H1 (cell line): ENCODE measurements around the gene PTPN5. TPM values are rescaled to one million over a fixed set of nuclear protein-coding genes. Genes with fewer than 3 reads are reported as not detected.
A peak's percentile ranks its signal among the peaks of the same experiment; 100 is the strongest.

Experiments
- CTCF ChIA-PET: fragments of 300-600 bp; sonication (Branson Sonifier 250); formaldehyde crosslinking; loops from one replicate; lab custom pipeline; 2021; ENCODE audit not compliant: partially characterized antibody; lab: Charles Lee
- POLR2A ChIA-PET: fragments of 300-600 bp; sonication (Branson Sonifier 250); formaldehyde crosslinking; loops from one replicate; lab custom pipeline; 2021; ENCODE audit warnings: inconsistent platforms; ENCODE audit not compliant: partially characterized antibody; lab: Charles Lee
- DNase-seq, 2 experiments: peaks; one replicate each; pipeline versions ENCODE4 v3.0.0 to v3.0.0-alpha.2; 2010 to 2022; ENCODE audit warnings: low spot score in 2 of 2, low read depth in 1 of 2, mixed read lengths in 1 of 2
- FAIRE-seq: peaks from 2 replicates; lab custom pipeline; 2011; peaks lifted over from hg19 to GRCh38; lab: Jason Lieb, UNC
- H2AFZ ChIP-seq: 2 replicates; pipeline ENCODE4 v1.8.1; 2012; ENCODE audit warnings: low read length, inconsistent platforms
- H2AK5ac ChIP-seq: 2 replicates; pipeline ENCODE4 v1.6.1; 2013; ENCODE audit warnings: low read depth, low read length
- H2BK120ac ChIP-seq: replicated peaks from 2 replicates; pipeline ENCODE3; 2013; ENCODE audit warnings: low read depth, low read length, inconsistent platforms
- H2BK12ac ChIP-seq: 2 replicates; pipeline ENCODE4 v1.6.1; 2013; ENCODE audit warnings: low read depth, low read length
- H2BK15ac ChIP-seq: 2 replicates; pipeline ENCODE4 v1.6.1; 2013; ENCODE audit warnings: low read length
- H2BK20ac ChIP-seq: 2 replicates; pipeline ENCODE4 v1.6.1; 2013; ENCODE audit warnings: low read length
- H2BK5ac ChIP-seq: 2 replicates; pipeline ENCODE4 v1.6.1; 2013; ENCODE audit warnings: low read depth, low read length
- H3K14ac ChIP-seq: 2 replicates; pipeline ENCODE4 v1.6.1; 2013; ENCODE audit warnings: inconsistent platforms; ENCODE audit not compliant: insufficient read length
- H3K18ac ChIP-seq: 2 replicates; pipeline ENCODE4 v1.6.1; 2013; ENCODE audit warnings: low read length; ENCODE audit errors: extremely low read depth
- H3K23ac ChIP-seq: 2 replicates; pipeline ENCODE4 v1.6.1; 2013; ENCODE audit warnings: inconsistent platforms; ENCODE audit not compliant: insufficient read length
- H3K23me2 ChIP-seq: 2 replicates; pipeline ENCODE4 v1.6.1; 2013; ENCODE audit warnings: low read depth, low read length
- H3K27ac ChIP-seq: 2 replicates; pipeline ENCODE4 v1.6.1; 2011; ENCODE audit warnings: low read depth, low read length, inconsistent platforms
- H3K27me3 ChIP-seq, 4 experiments: replicated peaks in 1 of 4; 1 replicate in 1 of 4; 2 replicates in 3 of 4; pipeline versions ENCODE4 v1.6.1 to v1.8.1; 2011 to 2013; ENCODE audit warnings: low read length in 3 of 4, mild to moderate bottlenecking in 3 of 4, inconsistent platforms in 2 of 4, mixed read lengths in 2 of 4, moderate library complexity in 1 of 4; ENCODE audit not compliant: control insufficient read depth in 3 of 4, insufficient read depth in 3 of 4; ENCODE audit errors: extremely low read depth in 1 of 4
- H3K36me3 ChIP-seq, 4 experiments: 2 replicates each; pipeline versions ENCODE4 v1.6.1 to v1.8.1; 2011 to 2013; ENCODE audit warnings: mild to moderate bottlenecking in 4 of 4, low read length in 3 of 4, moderate library complexity in 2 of 4, control low read depth in 1 of 4, inconsistent platforms in 1 of 4; ENCODE audit not compliant: insufficient read depth in 4 of 4, control insufficient read depth in 2 of 4
- H3K4ac ChIP-seq: replicated peaks from 2 replicates; pipeline ENCODE3; 2013; ENCODE audit warnings: low read length, low read depth, mixed read lengths, inconsistent platforms; ENCODE audit not compliant: insufficient read length
- H3K4me1 ChIP-seq, 4 experiments: replicated peaks in 1 of 4; 1 replicate in 1 of 4; 2 replicates in 3 of 4; pipeline versions ENCODE4 v1.6.1 to v1.8.1; 2011 to 2013; ENCODE audit warnings: low read length in 3 of 4, inconsistent platforms in 2 of 4, mixed read lengths in 1 of 4; ENCODE audit not compliant: insufficient read depth in 4 of 4, control insufficient read depth in 3 of 4
- H3K4me2 ChIP-seq, 2 experiments: 2 replicates each; pipeline versions ENCODE4 v1.6.1 to v1.8.1; 2011 to 2013; ENCODE audit warnings: low read depth in 2 of 2, low read length in 2 of 2, control low read depth in 1 of 2, inconsistent platforms in 1 of 2, mild to moderate bottlenecking in 1 of 2; ENCODE audit not compliant: insufficient read depth in 1 of 2
- H3K4me3 ChIP-seq, 4 experiments: fragments of 200-600, 300-600 bp in 1 of 4; sonication (generic), shearing (Covaris generic), sonication (Bioruptor Twin) in 1 of 4; 2 replicates each; pipeline versions ENCODE4 v1.5.1 to v1.8.1; 2011 to 2016; ENCODE audit warnings: low read length in 4 of 4, low read depth in 3 of 4, control low read depth in 2 of 4, inconsistent platforms in 2 of 4, mild to moderate bottlenecking in 2 of 4, mixed read lengths in 1 of 4, moderate library complexity in 1 of 4; ENCODE audit not compliant: insufficient read depth in 2 of 4; ENCODE audit errors: extremely low read depth in 1 of 4
- H3K56ac ChIP-seq: replicated peaks from 2 replicates; pipeline ENCODE3; 2013; ENCODE audit warnings: low read depth, mild to moderate bottlenecking, mixed read lengths, low read length, inconsistent platforms; ENCODE audit not compliant: insufficient read length
- H3K79me1 ChIP-seq: 2 replicates; pipeline ENCODE4 v1.6.1; 2013; ENCODE audit warnings: low read depth, low read length, control low read depth
- H3K79me2 ChIP-seq, 2 experiments: 2 replicates each; pipeline versions ENCODE4 v1.6.1 to v1.8.1; 2012 to 2013; ENCODE audit warnings: low read length in 2 of 2, mild to moderate bottlenecking in 2 of 2, inconsistent platforms in 1 of 2; ENCODE audit not compliant: insufficient read depth in 2 of 2, control insufficient read depth in 1 of 2
- H3K9ac ChIP-seq, 4 experiments: replicated peaks in 1 of 4; 1 replicate in 1 of 4; 2 replicates in 3 of 4; pipeline versions ENCODE4 v1.6.1 to v1.8.1; 2011 to 2013; ENCODE audit warnings: low read depth in 3 of 4, low read length in 3 of 4, control low read depth in 2 of 4, mild to moderate bottlenecking in 2 of 4, moderate library complexity in 2 of 4, inconsistent platforms in 1 of 4; ENCODE audit errors: extremely low read depth in 1 of 4
- H3K9me3 ChIP-seq, 2 experiments: 2 replicates each; pipeline versions ENCODE4 v1.6.1 to v1.8.1; 2012 to 2013; ENCODE audit warnings: mild to moderate bottlenecking in 2 of 2, moderate library complexity in 2 of 2, control low read depth in 1 of 2, inconsistent platforms in 1 of 2, low read depth in 1 of 2, low read length in 1 of 2, mixed read lengths in 1 of 2; ENCODE audit not compliant: insufficient read depth in 2 of 2
- H4K20me1 ChIP-seq, 2 experiments: replicated peaks in 1 of 2; 2 replicates each; pipeline versions ENCODE3 to v1.8.1; 2011 to 2013; ENCODE audit warnings: inconsistent platforms in 2 of 2, low read length in 2 of 2, mild to moderate bottlenecking in 1 of 2; ENCODE audit not compliant: insufficient read depth in 2 of 2, control insufficient read depth in 1 of 2
- H4K5ac ChIP-seq: 2 replicates; pipeline ENCODE4 v1.6.1; 2013; ENCODE audit warnings: low read length, low read depth, mixed read lengths, inconsistent platforms; ENCODE audit not compliant: insufficient read length
- H4K8ac ChIP-seq: 2 replicates; pipeline ENCODE4 v1.8.0; 2013; ENCODE audit warnings: mild to moderate bottlenecking, moderate library complexity, low read length, inconsistent platforms; ENCODE audit not compliant: insufficient read depth; ENCODE audit errors: extremely low read depth
- H4K91ac ChIP-seq: replicated peaks from 2 replicates; pipeline ENCODE3; 2013; ENCODE audit warnings: low read length, mixed read lengths, inconsistent platforms; ENCODE audit not compliant: insufficient read length
- ATF2 ChIP-seq: IDR thresholded peaks from 2 replicates; pipeline ENCODE4 v1.6.1; 2012; ENCODE audit warnings: low read length, inconsistent platforms
- ATF3 ChIP-seq: IDR thresholded peaks from 2 replicates; pipeline ENCODE4 v1.6.1; 2011; ENCODE audit warnings: low read depth, mild to moderate bottlenecking, low read length; ENCODE audit not compliant: insufficient read depth
- CBX5 ChIP-seq: fragments of 300-800, 300-1000 bp; sonication (generic); IDR thresholded peaks from 2 replicates; pipeline ENCODE4 v1.7.1; 2016; ENCODE audit warnings: antibody characterized with exemption, low read length, low read depth
- NRF1 ChIP-seq: IDR thresholded peaks from 2 replicates; pipeline ENCODE4 v1.6.1; 2011; ENCODE audit warnings: mild to moderate bottlenecking, low read depth, low read length, improper control_type of control experiment
- POLR2AphosphoS5 ChIP-seq: IDR thresholded peaks from 2 replicates; pipeline ENCODE4 v1.6.1; 2011; ENCODE audit warnings: low read depth, low read length
- RNF2 ChIP-seq: fragments of 200-900, 300-1000 bp; sonication (generic); IDR thresholded peaks from 2 replicates; pipeline ENCODE4 v1.7.1; 2016; ENCODE audit warnings: borderline replicate concordance, low read depth, mild to moderate bottlenecking, antibody characterized with exemption, low read length; ENCODE audit not compliant: poor library complexity, severe bottlenecking; ENCODE audit errors: missing control alignments
- TBP ChIP-seq: IDR thresholded peaks from 2 replicates; pipeline ENCODE4 v1.6.1; 2011; ENCODE audit warnings: low read depth, low read length, improper control_type of control experiment
- WGBS, 2 experiments: shearing (Covaris generic) in 1 of 2; methylation state at CpG; one replicate each; pipeline versions ENCODE4 v1.1.6 to v1.1.7; 2013 to 2015; ENCODE audit warnings: low lambda C conversion rate in 2 of 2, mixed read lengths in 2 of 2, inconsistent platforms in 1 of 2, low coverage in 1 of 2, missing lambda C conversion rate in 1 of 2; ENCODE audit not compliant: insufficient replicate concordance in 2 of 2, insufficient coverage in 1 of 2, insufficient read length in 1 of 2; ENCODE audit errors: extremely low coverage in 1 of 2, missing lambda C conversion rate in 1 of 2; 5-methylcytosine and 5-hydroxymethylcytosine counted together
- polyA plus RNA-seq, 7 experiments: library from polyadenylated mRNA; depleted of rRNA in 3 of 7; stranded (reverse) in 5 of 7; unstranded in 2 of 7; fragments of >200 nt in 5 of 7; fragments of 200-250 nt in 2 of 7; gene quantifications; 1 replicate in 5 of 7; 2 replicates in 1 of 7; 4 replicates in 1 of 7; pipeline versions ENCODE4 v1.2.1 to v1.2.3, GENCODE V29; 2011 to 2013; ENCODE audit warnings: missing spikeins in 2 of 7, mixed read lengths in 2 of 7
- total RNA-seq: library from RNA; stranded (reverse); fragmentation: NEBNext Ultra II Directional; extraction: Animal tissue kit (Norgen Biotek cat#: 25700); gene quantifications from 2 replicates; pipeline ENCODE4 v1.2.1, GENCODE V29; 2021

PTPN5 gene
- total and polyA plus RNA-seq, 2 of the 8 experiments (the other 6 are each of a cell fraction or from before 2014, with no cell fraction given) = 8.4 to 12.9 TPM

- peak within 1 kb of the TSS; percentile 47 to 87 (median 57) for H3K4me3 ChIP-seq
- H3K23ac ChIP-seq = no peak within 1 kb of the TSS
- ChIA-PET CTCF (interaction anchor here (1.8 to 2.0 kb wide), 3 partner anchors 23 to 29 kb away, joined by 4 to 7 read pairs (median 5); no protein-coding TSS in a partner anchor), POLR2A (interaction anchor here (0.8 to 1.4 kb wide), 4 partner anchors 17 to 30 kb away, joined by 3 to 6 read pairs (median 3); partner anchors contain the start of gene IGSF22)
- no peak within 1 kb of the TSS for H3K14ac ChIP-seq
- peak within 1 kb of the TSS; percentile 98 for H2AFZ ChIP-seq
- H2BK120ac ChIP-seq = no peak within 1 kb of the TSS
- peak within 1 kb of the TSS; percentile 93; the same call in 1 of the 2 replicates for H2AK5ac ChIP-seq
- 6% methylated on average over 37 of the region's 98 CpGs; no CpG with 5 or more reads in 1 of the 2 experiments for WGBS, 2 experiments
- H3K27me3 ChIP-seq = peaks cover 0 to 7% (median 5%) of the 10 kb centered on the region in 4 experiments; a peak in 5 of 7 replicates
- H3K4me2 ChIP-seq = peak within 1 kb of the TSS; percentile 79 to 89
- peaks cover 8% of the 10 kb centered on the region for H3K23me2 ChIP-seq
- H4K91ac ChIP-seq = no peak within 1 kb of the TSS
- peak within 1 kb of the TSS; percentile 57 for H3K4ac ChIP-seq
- no peak for FAIRE-seq
- peaks cover 0 to 9% (median 2%) of the 10 kb centered on the region in 4 experiments; a peak in 3 of 7 replicates for H3K4me1 ChIP-seq
- peak within 1 kb of the TSS; percentile 77; the same call in 1 of the 2 replicates for H2BK5ac ChIP-seq
- 0 out of 2 replicates have a peak within 1 kb of the TSS, but pooled peaks have one; percentile 13 for H2BK20ac ChIP-seq
- H3K56ac ChIP-seq = no peak within 1 kb of the TSS
- H4K5ac ChIP-seq = no peak within 1 kb of the TSS
- no peaks in the 10 kb centered on the region for H3K79me1 ChIP-seq
- H3K9me3 ChIP-seq = no peaks in the 10 kb centered on the region
- no peak within 1 kb of the TSS for H2BK15ac ChIP-seq
- H3K9ac ChIP-seq = peak within 1 kb of the TSS in 3 of 4 experiments; percentile 46 to 78 (median 68); a peak in 6 of 7 replicates
- H3K79me2 ChIP-seq = no peaks in the 10 kb centered on the region
- H3K36me3 ChIP-seq = no peaks in the 10 kb centered on the region
- peak in 1 of 2 experiments; percentile 97 for DNase-seq
- no peak within 1 kb of the TSS for H3K27ac ChIP-seq
- H3K18ac ChIP-seq = peak within 1 kb of the TSS; percentile 71
- peak within 1 kb of the TSS; percentile 81; the same call in 1 of the 2 replicates for H4K8ac ChIP-seq
- no peak within 1 kb of the TSS for H2BK12ac ChIP-seq
- H4K20me1 ChIP-seq = no peaks in the 10 kb centered on the region
- TF ChIP-seq NRF1 = no peak
- TF ChIP-seq POLR2AphosphoS5 = 0 out of 2 replicates have a peak, but pooled peaks have one; percentile 27
- TF ChIP-seq ATF3 = 0 out of 2 replicates have a peak, but pooled peaks have one; percentile 31
- no peak for TF ChIP-seq CBX5
- TF ChIP-seq RNF2 = peak; percentile 22
- TF ChIP-seq ATF2 = no peak
- peak; percentile 37; the same call in 1 of the 2 replicates for TF ChIP-seq TBP
Observed at GRCh38 chr11:18698341-18699268, 93.0 kb downstream of the PTPN5 start, which contains the start of gene TMEM86A. Gene TMEM86A, plus strand, starts transcription at chr11:18698779. Its CDS starts 108 bp downstream, at chr11:18698887.
